ENCODE measurements around the gene CAMTA1. TPM values are rescaled to one million over a fixed set of nuclear protein-coding genes. Genes with fewer than 3 reads are reported as not detected.

Gene CAMTA1
- total RNA-seq, 1 donor from 2014 or later, result 62.9 TPM

DNA sequence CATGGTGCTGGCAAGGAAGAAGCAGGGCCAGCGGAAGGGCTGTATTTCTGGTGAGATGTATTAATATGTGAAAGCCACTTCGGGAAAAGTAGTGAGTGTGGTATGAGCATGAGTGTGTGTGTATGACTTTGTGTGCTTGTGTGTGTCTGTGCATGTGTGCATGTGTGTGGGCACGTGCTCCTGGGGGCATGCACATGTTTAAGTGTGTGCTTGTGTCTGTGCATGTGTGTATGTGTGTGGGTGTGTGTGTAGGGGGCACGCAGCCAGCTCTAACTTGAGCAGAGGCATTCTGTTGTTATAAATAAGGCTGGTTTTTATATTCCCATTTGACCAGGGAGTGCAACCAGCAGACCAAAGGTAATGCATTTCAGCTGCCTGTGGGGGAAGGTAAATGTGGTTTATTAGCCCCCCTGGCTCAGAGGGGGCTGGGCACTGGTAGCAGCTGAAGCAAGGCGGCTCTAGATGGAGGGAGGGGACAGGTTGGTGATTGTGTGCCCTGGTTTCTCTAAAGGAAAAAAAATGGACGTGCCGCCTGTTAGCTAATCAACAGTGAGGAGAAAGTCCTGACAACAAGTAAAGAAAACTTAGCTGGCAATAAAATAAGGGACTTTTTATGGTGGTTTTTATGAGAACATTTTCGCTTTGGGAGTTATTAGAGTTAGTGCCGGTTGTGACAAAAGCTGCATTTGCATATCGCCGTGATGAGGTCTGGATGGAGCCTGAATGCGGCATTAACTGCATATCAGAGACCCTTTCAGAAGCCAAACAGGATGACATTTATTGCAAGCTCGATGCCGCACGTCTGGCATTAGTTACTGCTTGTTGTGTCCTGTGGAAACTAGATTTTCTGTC is 180.1 kb downstream of the CAMTA1 start:
- Histone ChIP-seq H3K36me3 (no peaks in the 10 kb centered on the region), H3K27ac (no peak overlapping the region), H3K27me3 (no peaks in the 10 kb centered on the region), H3K4me3 (no peak overlapping the region), H3K9me3 (no peaks in the 10 kb centered on the region), H3K4me1 (peaks cover 21% of the 10 kb centered on the region)
- TF ChIP-seq, protein P1, sequence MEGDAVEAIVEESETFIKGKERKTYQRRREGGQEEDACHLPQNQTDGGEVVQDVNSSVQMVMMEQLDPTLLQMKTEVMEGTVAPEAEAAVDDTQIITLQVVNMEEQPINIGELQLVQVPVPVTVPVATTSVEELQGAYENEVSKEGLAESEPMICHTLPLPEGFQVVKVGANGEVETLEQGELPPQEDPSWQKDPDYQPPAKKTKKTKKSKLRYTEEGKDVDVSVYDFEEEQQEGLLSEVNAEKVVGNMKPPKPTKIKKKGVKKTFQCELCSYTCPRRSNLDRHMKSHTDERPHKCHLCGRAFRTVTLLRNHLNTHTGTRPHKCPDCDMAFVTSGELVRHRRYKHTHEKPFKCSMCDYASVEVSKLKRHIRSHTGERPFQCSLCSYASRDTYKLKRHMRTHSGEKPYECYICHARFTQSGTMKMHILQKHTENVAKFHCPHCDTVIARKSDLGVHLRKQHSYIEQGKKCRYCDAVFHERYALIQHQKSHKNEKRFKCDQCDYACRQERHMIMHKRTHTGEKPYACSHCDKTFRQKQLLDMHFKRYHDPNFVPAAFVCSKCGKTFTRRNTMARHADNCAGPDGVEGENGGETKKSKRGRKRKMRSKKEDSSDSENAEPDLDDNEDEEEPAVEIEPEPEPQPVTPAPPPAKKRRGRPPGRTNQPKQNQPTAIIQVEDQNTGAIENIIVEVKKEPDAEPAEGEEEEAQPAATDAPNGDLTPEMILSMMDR (IDR thresholded peaks at IDR 0.05), result no peak
- no peak for TF ChIP-seq POLR2A (IDR thresholded peaks at IDR 0.05)
- no peak for TF ChIP-seq POLR2AphosphoS5 (IDR thresholded peaks at IDR 0.05; ENCODE audit: insufficient read depth in 1 of 2, low read depth in 1 of 2)
- intact Hi-C loops (cut with DNase I), result no loop called here
- no peak for DNase-seq (ENCODE audit: extremely low spot score in 2 of 2)

DNA sequence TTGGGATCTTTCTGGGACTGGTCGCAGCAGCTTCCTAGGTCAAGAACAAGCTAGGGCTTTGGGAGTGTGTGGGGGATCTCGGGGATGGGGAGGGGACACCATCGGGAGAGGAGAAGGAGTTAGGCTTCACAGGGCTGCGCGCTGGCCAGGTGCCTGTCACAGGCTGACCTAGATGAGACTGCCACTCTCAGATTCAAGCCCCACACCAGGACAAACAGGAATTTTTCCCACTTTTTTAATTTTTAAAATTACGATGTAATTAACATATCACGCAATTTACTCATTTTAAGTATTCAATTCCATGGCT is 180.6 kb downstream of the CAMTA1 start:
- peaks cover 15% of the 10 kb centered on the region for H3K4me1 ChIP-seq
- TF ChIP-seq, protein P1 (IDR thresholded peaks at IDR 0.05), result no peak
- TF ChIP-seq POLR2A (IDR thresholded peaks at IDR 0.05) (no peak), POLR2AphosphoS5 (IDR thresholded peaks at IDR 0.05; ENCODE audit: insufficient read depth in 1 of 2, low read depth in 1 of 2) (no peak)
- no peak overlapping the region for H3K4me3 ChIP-seq
- no peaks in the 10 kb centered on the region for H3K36me3 ChIP-seq
- no peak for DNase-seq (ENCODE audit: extremely low spot score in 2 of 2)
- intact Hi-C loops (cut with DNase I), result no loop called here
- H3K27ac ChIP-seq, result no peak overlapping the region
- no peaks in the 10 kb centered on the region for H3K27me3 ChIP-seq
- no peaks in the 10 kb centered on the region for H3K9me3 ChIP-seq

DNA sequence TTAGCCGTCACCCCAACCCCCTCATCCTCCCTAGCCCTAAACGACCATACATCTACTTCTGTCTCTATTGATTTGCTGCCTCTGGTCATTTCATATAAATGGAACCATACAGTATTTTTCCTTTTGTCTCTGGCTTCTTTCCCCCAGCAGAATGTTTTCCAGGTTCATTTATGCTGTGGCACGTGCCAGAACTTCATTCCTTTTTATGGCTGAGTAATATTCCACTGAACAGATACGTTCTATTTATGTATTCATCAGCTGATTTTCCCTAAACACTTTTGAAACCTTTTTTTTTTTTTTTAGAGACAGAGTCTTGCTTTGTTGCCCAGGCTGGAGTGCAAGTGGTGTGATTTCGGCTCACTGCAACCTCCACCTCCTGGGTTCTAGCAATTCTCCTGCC is 181.1 kb downstream of the CAMTA1 start:
- H3K27me3 ChIP-seq, result no peaks in the 10 kb centered on the region
- TF ChIP-seq, protein P1 (IDR thresholded peaks at IDR 0.05), result no peak
- TF ChIP-seq POLR2AphosphoS5 (IDR thresholded peaks at IDR 0.05; ENCODE audit: insufficient read depth in 1 of 2, low read depth in 1 of 2), result no peak
- no peak for TF ChIP-seq POLR2A (IDR thresholded peaks at IDR 0.05)

DNA sequence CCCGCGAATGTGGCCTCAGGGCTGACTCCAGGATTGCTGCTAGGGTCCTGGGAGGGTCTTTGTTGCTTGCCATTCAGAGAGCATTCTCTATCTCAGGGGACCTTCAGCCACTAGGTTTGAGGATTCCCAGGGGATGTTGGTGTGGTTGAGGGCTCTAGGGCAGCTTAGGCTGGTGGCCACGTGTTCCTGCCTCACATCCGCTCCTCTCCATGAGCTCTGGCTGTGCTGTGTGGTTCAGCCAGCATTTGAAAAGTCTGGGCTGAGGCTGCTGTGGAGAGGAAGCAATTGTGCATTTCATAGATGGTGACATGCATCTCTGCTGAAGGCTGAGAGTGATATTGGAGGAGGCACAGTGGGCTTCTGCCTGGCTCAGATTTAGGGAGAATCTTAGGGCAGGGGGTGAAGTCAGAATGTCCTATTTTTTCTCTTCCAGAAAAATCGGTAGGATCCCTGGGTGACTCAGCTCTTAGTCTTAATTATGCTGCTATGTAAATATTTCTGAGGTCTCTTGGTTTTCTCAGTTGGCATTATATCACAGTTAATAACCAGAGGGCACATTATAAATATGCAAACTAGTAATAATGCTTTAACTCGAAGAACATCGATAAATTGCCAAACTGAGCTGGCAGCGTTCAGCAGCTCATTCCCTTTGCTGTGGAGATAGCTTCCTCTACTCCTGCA is 182.3 kb downstream of the CAMTA1 start:
- no peak overlapping the region for H3K27ac ChIP-seq
- intact Hi-C loops (cut with DNase I), result no loop called here
- H3K27me3 ChIP-seq, result no peaks in the 10 kb centered on the region
- no peak overlapping the region for H3K4me3 ChIP-seq
- DNase-seq (ENCODE audit: extremely low spot score in 2 of 2), result no peak
- H3K36me3 ChIP-seq, result no peaks in the 10 kb centered on the region
- H3K9me3 ChIP-seq, result no peaks in the 10 kb centered on the region
- TF ChIP-seq POLR2AphosphoS5 (IDR thresholded peaks at IDR 0.05; ENCODE audit: insufficient read depth in 1 of 2, low read depth in 1 of 2), result no peak
- TF ChIP-seq POLR2A (IDR thresholded peaks at IDR 0.05), result no peak
- TF ChIP-seq, protein P1 (IDR thresholded peaks at IDR 0.05), result no peak
- H3K4me1 ChIP-seq, result peaks cover 14% of the 10 kb centered on the region

More for the DNA sequence above, 181.1 kb downstream of the CAMTA1 start:
- DNase-seq (ENCODE audit: extremely low spot score in 2 of 2), result no peak
- no peak overlapping the region for H3K27ac ChIP-seq
- intact Hi-C loops (cut with DNase I), result no loop called here
- H3K4me3 ChIP-seq, result no peak overlapping the region
- peaks cover 15% of the 10 kb centered on the region for H3K4me1 ChIP-seq
- H3K9me3 ChIP-seq, result no peaks in the 10 kb centered on the region
- no peaks in the 10 kb centered on the region for H3K36me3 ChIP-seq

DNA sequence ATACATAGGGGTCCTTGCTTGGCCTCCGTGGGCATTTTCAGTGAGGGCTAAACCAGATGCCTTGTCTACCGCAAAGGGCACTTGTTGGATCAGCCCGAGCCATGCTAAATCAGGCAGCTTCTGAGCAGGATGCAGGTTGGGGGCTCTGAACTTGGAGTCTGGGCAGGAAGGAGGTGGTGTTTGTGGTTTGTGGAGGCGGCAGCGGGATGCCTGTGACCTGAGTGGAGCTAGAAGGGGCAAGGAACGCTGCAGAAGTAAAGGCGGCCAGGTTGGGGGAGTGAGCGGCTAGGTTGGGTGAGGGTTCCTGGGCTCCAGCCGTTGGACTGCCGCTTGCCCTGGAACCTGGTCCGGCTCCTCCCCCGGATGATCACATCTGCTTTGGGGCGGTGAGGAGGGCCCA is 183.9 kb downstream of the CAMTA1 start:
- Histone ChIP-seq H3K27ac (no peak overlapping the region), H3K4me3 (no peak overlapping the region), H3K36me3 (no peaks in the 10 kb centered on the region), H3K4me1 (no peaks in the 10 kb centered on the region), H3K9me3 (no peaks in the 10 kb centered on the region), H3K27me3 (no peaks in the 10 kb centered on the region)
- TF ChIP-seq POLR2AphosphoS5 (IDR thresholded peaks at IDR 0.05; ENCODE audit: insufficient read depth in 1 of 2, low read depth in 1 of 2) (no peak), POLR2A (IDR thresholded peaks at IDR 0.05) (no peak)
- TF ChIP-seq, protein P1 (IDR thresholded peaks at IDR 0.05), result no peak
- intact Hi-C loops (cut with DNase I), result no loop called here
- DNase-seq (ENCODE audit: extremely low spot score in 2 of 2), result no peak
